Measurements from ENCODE around the gene CLASP2.
A peak's percentile ranks its signal among the peaks of the same experiment; 100 is the strongest.
"Not testable (repeated sequence)": the region's sequence is repeated elsewhere in the genome, so short reads cannot be mapped to it uniquely, and the experiment has no call there.

CLASP2 gene

GRCh38 chr3:33458446-33458845 lies 259.6 kb downstream of the CLASP2 start:
- Mint-ChIP-seq H3K9me3 (peaks cover 75% of the 10 kb centered on the region), H3K4me1 (no peaks in the 10 kb centered on the region), H3K36me3 (ENCODE audit: low read depth) (peaks cover 55% of the 10 kb centered on the region), H3K27me3 (ENCODE audit: low read depth, poor library complexity) (no peaks in the 10 kb centered on the region), H3K27ac (no peak overlapping the region), H3K4me3 (no peak overlapping the region)
- no peak for DNase-seq
- no peak for TF ChIP-seq CTCF (IDR thresholded peaks at IDR 0.05)

GRCh38 chr3:33456756-33457155 lies 261.3 kb downstream of the CLASP2 start:
- Mint-ChIP-seq H3K27ac (no peak overlapping the region), H3K4me1 (no peaks in the 10 kb centered on the region), H3K9me3 (peaks cover 69% of the 10 kb centered on the region), H3K4me3 (no peak overlapping the region), H3K36me3 (ENCODE audit: low read depth) (peaks cover 70% of the 10 kb centered on the region), H3K27me3 (ENCODE audit: low read depth, poor library complexity) (no peaks in the 10 kb centered on the region)
- DNase-seq = no peak
- TF ChIP-seq CTCF (IDR thresholded peaks at IDR 0.05) = no peak

- peaks cover 52% of the 10 kb centered on the region for H3K9me3 Mint-ChIP-seq
- H3K4me1 Mint-ChIP-seq = peaks cover 11% of the 10 kb centered on the region
- peaks cover 82% of the 10 kb centered on the region for H3K36me3 Mint-ChIP-seq (ENCODE audit: low read depth)
- H3K27ac Mint-ChIP-seq = no peak overlapping the region
- no peak for DNase-seq
- H3K4me3 Mint-ChIP-seq = no peak overlapping the region
- TF ChIP-seq CTCF (IDR thresholded peaks at IDR 0.05) = no peak
- no peaks in the 10 kb centered on the region for H3K27me3 Mint-ChIP-seq (ENCODE audit: low read depth, poor library complexity)
Measured at GRCh38 chr3:33453331-33453761, 264.7 kb downstream of the CLASP2 start.

- not testable (repeated sequence) for H3K27me3 Mint-ChIP-seq (ENCODE audit: low read depth, poor library complexity); H3K4me3 Mint-ChIP-seq; DNase-seq
- peak overlapping the region; percentile 2 for H3K27ac Mint-ChIP-seq
- H3K36me3 Mint-ChIP-seq (ENCODE audit: low read depth) = peaks cover 74% of the 10 kb centered on the region
- peaks cover 41% of the 10 kb centered on the region for H3K9me3 Mint-ChIP-seq
- peaks cover 20% of the 10 kb centered on the region for H3K4me1 Mint-ChIP-seq
Measured at GRCh38 chr3:33451994-33452393, 266.1 kb downstream of the CLASP2 start.

GRCh38 chr3:33447958-33448357 lies 270.1 kb downstream of the CLASP2 start:
- Mint-ChIP-seq H3K36me3 (ENCODE audit: low read depth) (peaks cover 36% of the 10 kb centered on the region), H3K4me1 (peaks cover 24% of the 10 kb centered on the region), H3K9me3 (peaks cover 11% of the 10 kb centered on the region), H3K27me3 (ENCODE audit: low read depth, poor library complexity) (peaks cover 3% of the 10 kb centered on the region), H3K4me3 (peak overlapping the region; percentile 100), H3K27ac (no peak overlapping the region)
- no peak for TF ChIP-seq CTCF (IDR thresholded peaks at IDR 0.05)
- DNase-seq = peak; percentile 7

GRCh38 chr3:33447256-33447625 lies 270.8 kb downstream of the CLASP2 start:
- Mint-ChIP-seq H3K4me1 (peaks cover 24% of the 10 kb centered on the region), H3K36me3 (ENCODE audit: low read depth) (peaks cover 29% of the 10 kb centered on the region), H3K27ac (peak overlapping the region; percentile 99), H3K4me3 (peak overlapping the region; percentile 100)
- not testable (repeated sequence) for H3K9me3 Mint-ChIP-seq; H3K27me3 Mint-ChIP-seq (ENCODE audit: low read depth, poor library complexity)
- peak; percentile 35 for DNase-seq

Measured in nephron progenitor cell (in vitro differentiated cells).